KBM-7 (cell line): Measurements from ENCODE around the gene TRIM15.

Experiments used
- DNase-seq: peaks from one replicate; pipeline ENCODE4 v3.0.0-alpha.2; 2015
- in situ Hi-C: fragments of 300-500 bp; cut with MboI; formaldehyde crosslinking; loops from 2 replicates; pipeline ENCODE4 v1.14.3; 2020; ENCODE audit warnings: low sequenced_read_pairs, low pct_unique_long_range_greater_than_20kb, mixed read lengths

Gene TRIM15

DNA sequence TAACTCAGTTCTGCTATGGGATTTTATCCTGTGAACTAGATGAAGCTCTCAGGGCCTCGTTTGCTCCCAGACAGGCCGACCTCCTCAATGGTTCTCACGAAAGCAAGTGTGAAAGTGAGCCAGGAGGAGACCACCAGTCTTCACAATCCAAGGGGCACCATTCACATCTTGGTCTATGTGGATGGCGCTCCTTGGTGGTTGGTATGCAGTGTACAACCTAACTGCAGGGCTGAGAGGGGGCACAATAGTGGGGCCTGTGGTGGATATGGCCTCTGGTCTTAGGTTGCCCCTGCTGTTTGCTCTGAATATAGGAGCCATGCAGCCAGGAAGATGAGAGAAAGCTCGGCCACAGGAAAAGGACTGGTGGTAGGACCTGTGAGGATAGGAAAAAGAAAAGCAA is 25.2 kb downstream of the TRIM15 start:
- no peak for DNase-seq
- in situ Hi-C loops: no loop called here

- DNase-seq: no peak
Measured at GRCh38 chr6:30192076-30192475, 28.7 kb downstream of the TRIM15 start.

DNA sequence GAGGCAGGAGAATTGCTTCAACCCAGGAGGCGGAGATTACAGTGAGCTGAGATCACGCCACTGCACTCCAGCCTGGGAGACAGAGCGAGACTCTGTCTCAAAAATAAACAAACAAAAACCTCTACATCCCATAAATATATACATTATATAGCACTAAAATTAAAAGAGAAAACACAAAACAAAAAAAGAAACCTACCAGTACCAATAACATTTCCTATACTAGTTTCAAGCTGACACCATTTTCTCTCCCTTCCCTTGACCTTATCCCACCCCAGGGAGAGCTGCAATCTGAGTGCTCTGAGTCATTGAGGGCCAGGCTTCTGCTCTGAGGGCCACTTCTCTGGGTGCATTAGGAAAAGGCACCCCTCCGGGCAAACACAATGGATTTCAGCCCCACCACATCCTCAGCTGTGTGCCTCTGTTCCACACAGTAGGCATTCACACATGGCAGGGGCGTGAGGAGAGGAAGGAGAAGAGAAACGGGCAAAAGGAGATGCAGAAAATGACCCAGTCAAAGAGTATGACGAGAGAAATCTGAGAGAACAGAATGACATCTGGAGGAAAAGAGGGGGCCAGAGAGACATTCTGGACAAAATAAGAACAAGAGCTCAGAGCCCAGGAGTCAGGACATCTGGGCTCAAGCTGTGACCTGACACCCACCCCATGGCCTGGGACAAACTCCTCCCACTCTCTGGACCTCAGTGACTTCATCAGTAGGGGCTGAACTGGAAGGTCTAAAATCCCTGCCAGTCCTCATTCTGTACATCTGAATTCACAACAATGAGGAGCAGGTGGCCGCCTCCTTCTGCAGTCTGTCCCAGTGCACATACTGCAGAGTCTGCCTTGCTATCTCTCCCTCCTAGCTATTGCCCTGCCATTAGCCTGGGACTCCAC is 31.7 kb downstream of the TRIM15 start:
- DNase-seq: no peak
- in situ Hi-C loops: no loop called here

More at GRCh38 chr6:30192076-30192475, 28.7 kb downstream of the TRIM15 start:
- in situ Hi-C loops: no loop called here

GRCh38 chr6:30195951-30196350 is 32.6 kb downstream of the TRIM15 start:
- in situ Hi-C loops: no loop called here
- DNase-seq: no peak

GRCh38 chr6:30196376-30196775 is 33.0 kb downstream of the TRIM15 start:
- in situ Hi-C loops: no loop called here
- no peak for DNase-seq

- in situ Hi-C loops: no loop called here
- DNase-seq: no peak
Measured at GRCh38 chr6:30198166-30199084, 35.1 kb downstream of the TRIM15 start.

GRCh38 chr6:30200551-30201281 is 37.4 kb downstream of the TRIM15 start:
- peak; percentile 88 for DNase-seq
- in situ Hi-C loops: no loop called here

DNA sequence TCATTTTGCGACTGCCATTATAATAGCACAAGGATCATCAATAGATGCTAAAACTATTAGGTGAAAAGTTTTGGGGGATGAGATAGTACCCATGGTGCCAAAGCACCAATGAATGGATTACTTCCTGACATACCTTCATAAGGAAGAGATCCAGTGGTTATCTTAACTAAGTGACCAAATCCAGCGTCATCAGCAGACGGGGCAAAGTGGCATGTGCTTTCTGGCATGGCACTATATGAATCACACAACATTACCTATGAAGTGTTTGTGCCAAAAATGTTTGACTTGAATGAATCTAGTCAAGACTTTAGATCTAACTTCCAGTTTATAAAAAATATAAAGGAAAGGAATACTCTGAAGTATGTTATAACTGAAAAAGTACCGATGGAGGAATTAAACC is 39.0 kb downstream of the TRIM15 start:
- DNase-seq: no peak
- in situ Hi-C loops: no loop called here

GRCh38 chr6:30204116-30204515 is 40.8 kb downstream of the TRIM15 start:
- no peak for DNase-seq
- in situ Hi-C loops: no loop called here

DNA sequence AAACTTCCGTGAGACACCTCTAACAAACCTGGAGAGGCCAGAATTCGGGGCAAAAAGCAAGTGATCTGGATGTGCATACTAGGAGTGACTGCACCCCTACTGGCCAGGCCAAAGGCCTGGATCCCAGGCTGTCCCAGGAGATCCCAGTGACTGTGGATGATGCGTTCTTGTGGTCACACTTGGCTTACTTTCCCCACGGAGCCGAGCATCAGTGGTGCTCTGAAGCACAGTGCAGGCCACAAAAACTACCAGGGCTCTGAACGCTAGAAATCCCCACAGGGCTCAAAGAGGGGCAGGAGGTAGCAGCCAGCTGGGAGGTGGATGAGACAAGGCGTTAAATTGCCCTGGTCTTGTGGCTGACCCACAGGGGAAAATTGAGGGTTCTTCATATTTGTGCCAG is 42.8 kb downstream of the TRIM15 start:
- in situ Hi-C loops: no loop called here
- DNase-seq: no peak

GRCh38 chr6:30206799-30207618 is 43.7 kb downstream of the TRIM15 start:
- no peak for DNase-seq
- in situ Hi-C loops: no loop called here

GRCh38 chr6:30207619-30208295 is 44.4 kb downstream of the TRIM15 start:
- no peak for DNase-seq
- in situ Hi-C loops: no loop called here

GRCh38 chr6:30211306-30211705 is 48.0 kb downstream of the TRIM15 start:
- in situ Hi-C loops: no loop called here

DNA sequence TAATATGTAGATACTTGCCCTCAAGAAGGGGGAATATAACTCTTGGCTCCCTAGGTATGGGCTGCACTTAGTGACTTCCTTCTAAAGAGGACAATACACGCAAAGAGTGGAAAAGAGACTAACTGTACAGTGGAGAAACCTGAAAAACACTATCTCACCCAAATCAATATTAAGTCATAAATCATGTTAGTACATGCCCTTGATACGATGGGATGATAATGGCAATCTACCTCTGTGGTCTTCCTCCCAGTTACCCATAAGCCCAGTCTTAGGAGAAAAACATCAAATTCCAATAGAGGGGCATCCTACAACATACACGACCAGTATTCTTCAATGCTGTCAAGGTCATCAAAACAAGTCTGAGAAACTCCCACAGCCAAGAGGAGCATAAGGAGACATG is 48.6 kb downstream of the TRIM15 start:
- DNase-seq: no peak
- in situ Hi-C loops: no loop called here

More at GRCh38 chr6:30211306-30211705, 48.0 kb downstream of the TRIM15 start:
- DNase-seq: no peak

DNA sequence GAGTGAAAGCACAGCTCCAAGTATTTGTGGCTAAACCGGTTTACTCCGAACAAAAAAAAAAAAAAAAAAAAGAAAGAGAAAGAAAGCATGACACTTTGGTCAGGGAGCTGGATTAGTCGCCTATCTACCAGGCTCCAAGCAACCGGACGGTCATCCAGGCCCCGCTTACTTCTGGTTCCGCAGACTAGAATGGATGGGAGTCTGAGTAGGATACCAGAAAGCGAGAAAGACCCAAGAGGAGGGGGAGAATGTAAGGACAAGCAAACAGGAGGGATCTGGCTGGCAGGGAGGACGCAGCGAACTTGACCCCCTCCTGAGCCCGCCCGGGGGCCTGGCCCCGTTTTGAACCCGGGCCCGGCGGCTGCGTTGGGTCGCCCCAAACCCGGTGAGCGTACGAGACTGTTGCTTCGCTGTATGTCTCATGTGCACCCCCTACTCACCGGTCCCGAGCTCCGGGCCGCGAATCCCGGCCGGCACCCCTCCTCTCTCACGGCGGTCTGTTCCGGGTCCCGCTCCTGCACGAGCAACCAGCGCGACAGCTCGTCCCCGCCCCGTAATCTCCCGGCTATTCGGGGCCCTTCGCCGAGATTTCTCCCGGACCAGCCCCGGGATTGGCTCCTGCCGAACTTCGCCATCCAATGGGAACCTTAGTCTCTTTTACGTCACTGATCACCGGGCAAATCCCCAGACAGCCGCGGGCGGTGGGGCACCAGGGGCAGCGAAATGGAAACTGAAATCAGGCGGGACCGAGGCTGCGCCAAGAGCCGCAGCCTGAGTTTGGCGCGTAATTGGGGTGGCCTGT is 49.7 kb downstream of the TRIM15 start, which contains the start of gene TRIM26:
TRIM26 (minus strand) TSS at position 542 of the 802 bp plus-strand sequence. CDS start 14,303 bp downstream, outside the sequence.
- DNase-seq: peak; percentile 97
- in situ Hi-C loops: no loop called here

DNA sequence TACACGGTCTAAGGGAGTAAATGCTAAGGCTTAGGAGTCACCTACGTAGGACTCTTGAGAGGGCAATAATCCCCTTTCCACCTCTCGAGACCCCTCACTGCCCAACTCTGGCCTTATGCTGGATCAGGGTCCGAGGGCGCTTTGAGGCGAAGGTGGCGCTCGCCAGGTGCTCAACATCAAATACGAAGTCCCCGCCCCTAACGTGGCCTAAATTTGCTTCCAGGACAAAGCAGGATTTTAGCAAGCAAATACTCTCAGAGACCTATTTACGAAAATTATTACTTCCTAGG is 50.3 kb downstream of the TRIM15 start:
- in situ Hi-C loops: no loop called here
- no peak for DNase-seq

DNA sequence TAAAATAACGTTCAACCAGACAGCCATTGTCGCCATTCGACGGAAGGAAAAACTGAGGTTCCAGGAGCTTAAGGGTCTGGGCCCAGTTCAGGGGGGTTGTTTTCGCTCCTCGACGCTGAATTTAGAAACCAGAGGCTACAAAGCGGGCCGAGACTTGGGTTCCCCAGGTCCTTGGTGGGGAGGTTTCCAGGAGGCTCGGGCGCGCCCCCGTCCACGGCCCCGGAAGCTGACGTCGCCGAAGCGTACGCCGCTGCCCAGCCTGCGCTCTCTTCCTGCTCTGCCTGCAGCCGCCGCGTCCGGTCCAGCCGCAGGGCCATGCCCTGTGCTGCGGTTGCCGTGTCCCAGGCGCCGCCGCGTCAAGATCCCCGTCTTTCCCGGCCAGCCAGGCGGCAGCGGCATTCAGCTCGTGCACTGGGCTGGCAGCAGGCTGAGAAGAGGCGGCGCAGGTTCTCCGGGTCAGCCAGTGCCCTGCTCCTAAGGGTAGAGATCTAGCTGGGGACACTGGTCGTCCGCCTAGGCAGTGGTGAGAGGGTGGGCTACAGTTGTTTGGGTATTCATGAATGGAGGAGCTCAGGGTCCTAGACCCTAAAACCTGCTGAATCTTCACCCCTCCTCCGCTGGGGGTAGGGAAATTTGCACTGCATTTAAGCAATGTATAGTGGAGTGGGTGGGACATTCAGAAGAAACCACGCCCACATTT is 50.8 kb downstream of the TRIM15 start:
- peak; percentile 51 for DNase-seq

More for the DNA sequence above, 50.8 kb downstream of the TRIM15 start:
- in situ Hi-C loops: no loop called here
